ENCODE data around the gene TMOD1. TPM values are rescaled to one million over a fixed set of nuclear protein-coding genes. Genes with fewer than 3 reads are reported as not detected.

Gene TMOD1
- total and polyA plus RNA-seq, 2 of the 13 experiments (the other 11 are each of a cell fraction or from before 2014, with no cell fraction given) = 0.04 to 0.07 TPM

GRCh38 chr9:97553141-97553540 lies 51.7 kb downstream of the TMOD1 start:
- CTCF ChIA-PET (ENCODE audit: low intra/inter-chr PET ratio, low total read pairs) = no interaction called here
- no peak overlapping the region for H3K9ac ChIP-seq (ENCODE audit: insufficient read depth, low read depth, low read length)
- peaks cover 2 to 13% of the 10 kb centered on the region in 2 experiments; a peak in 3 of 5 replicates for H3K27me3 ChIP-seq (ENCODE audit: control insufficient read depth in 1 of 2, insufficient read depth in 2 of 2, low read length in 2 of 2)
- WGBS (ENCODE audit: low lambda C conversion rate) = 3% methylated on average over 5 of the region's 6 CpGs
- H3K9me3 ChIP-seq (ENCODE audit: low read length) = no peaks in the 10 kb centered on the region
- no TSS peak for BruUV-seq (replicated peaks)
- H3K4me3 ChIP-seq (replicated peaks in 1 of 3; ENCODE audit: insufficient read depth in 1 of 3, low read depth in 2 of 3, low read length in 3 of 3) = no peak overlapping the region
- no peaks in the 10 kb centered on the region for H3K79me2 ChIP-seq (ENCODE audit: insufficient read depth, low read length)
- ATAC-seq = no peak
- intact Hi-C loops (cut with micrococcal nuclease; ENCODE audit: unreplicated experiment) = no loop called here
- DNase-seq (ENCODE audit: low spot score) = no peak
- H3K36me3 ChIP-seq (replicated peaks in 1 of 2; ENCODE audit: control insufficient read depth in 1 of 2, insufficient read depth in 2 of 2, low read length in 2 of 2) = no peaks in the 10 kb centered on the region
- POLR2A ChIA-PET = no interaction called here
- no peak overlapping the region for H2AFZ ChIP-seq (ENCODE audit: low read length)
- TF ChIP-seq HDAC6 (IDR thresholded peaks at IDR 0.05; ENCODE audit: low read depth, low read length) = no peak
- TF ChIP-seq ZBTB7B (CRISPR knock-in tag; IDR thresholded peaks at IDR 0.05) = no peak
- TF ChIP-seq SOX13 (IDR thresholded peaks at IDR 0.05) = no peak
- no peak for TF ChIP-seq SOX13 (CRISPR knock-in tag; conservative IDR thresholded peaks at IDR 0.05 in 1 of 2, IDR thresholded peaks at IDR 0.05 in 1 of 2)
- TF ChIP-seq HOMEZ (CRISPR knock-in tag; IDR thresholded peaks at IDR 0.05; ENCODE audit: low read depth) = no peak
- TF ChIP-seq ZNF75D (CRISPR knock-in tag; IDR thresholded peaks at IDR 0.05; ENCODE audit: borderline replicate concordance) = no peak
- TF ChIP-seq MLLT10 (CRISPR knock-in tag; IDR thresholded peaks at IDR 0.05) = no peak
- no peak for TF ChIP-seq ZNF749 (CRISPR knock-in tag; IDR thresholded peaks at IDR 0.05; ENCODE audit: borderline replicate concordance)
- TF ChIP-seq RORA (CRISPR knock-in tag; IDR thresholded peaks at IDR 0.05) = no peak
- no peak for TF ChIP-seq THAP11 (CRISPR knock-in tag; IDR thresholded peaks at IDR 0.05)
- no peak for TF ChIP-seq ZNF12 (CRISPR knock-in tag; IDR thresholded peaks at IDR 0.05)
- TF ChIP-seq YY1 (IDR thresholded peaks at IDR 0.05; ENCODE audit: insufficient read depth, insufficient replicate concordance, low read depth, low read length) = no peak
- no peak for TF ChIP-seq SRSF9 (IDR thresholded peaks at IDR 0.05; ENCODE audit: borderline replicate concordance, insufficient read depth, low read depth, low read length, poor library complexity, severe bottlenecking)
- TF ChIP-seq ZNF639 (CRISPR knock-in tag; conservative IDR thresholded peaks at IDR 0.05) = no peak
- no peak for TF ChIP-seq KMT2A (CRISPR knock-in tag; IDR thresholded peaks at IDR 0.05)
- in situ Hi-C loops (cut with HindIII; ENCODE audit: extremely low pct_ligation_motif_present, low pct_unique_long_range_greater_than_20kb) = no loop called here
- no peaks in the 10 kb centered on the region for H4K20me1 ChIP-seq (ENCODE audit: insufficient read depth, low read length)
- FAIRE-seq = no peak
- H3K4me2 ChIP-seq (ENCODE audit: low read depth, low read length) = no peak overlapping the region
- no peaks in the 10 kb centered on the region for H3K4me1 ChIP-seq (ENCODE audit: insufficient read depth, low read length)
- no peak overlapping the region for H3K27ac ChIP-seq (ENCODE audit: extremely low read length, insufficient read depth, low read length)
